Vein endothelial cell (primary cell): Measurements from ENCODE around the gene LIM2. TPM values are rescaled to one million over a fixed set of nuclear protein-coding genes. Genes with fewer than 3 reads are reported as not detected.

Experiments
- total RNA-seq: library from RNA; depleted of rRNA; stranded (reverse); fragments of >200 nt; gene quantifications from 2 replicates; pipeline ENCODE4 v1.2.3, GENCODE V29; 2012

Gene LIM2, protein sequence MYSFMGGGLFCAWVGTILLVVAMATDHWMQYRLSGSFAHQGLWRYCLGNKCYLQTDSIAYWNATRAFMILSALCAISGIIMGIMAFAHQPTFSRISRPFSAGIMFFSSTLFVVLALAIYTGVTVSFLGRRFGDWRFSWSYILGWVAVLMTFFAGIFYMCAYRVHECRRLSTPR
- total RNA-seq, result not detected in 2 replicates

DNA sequence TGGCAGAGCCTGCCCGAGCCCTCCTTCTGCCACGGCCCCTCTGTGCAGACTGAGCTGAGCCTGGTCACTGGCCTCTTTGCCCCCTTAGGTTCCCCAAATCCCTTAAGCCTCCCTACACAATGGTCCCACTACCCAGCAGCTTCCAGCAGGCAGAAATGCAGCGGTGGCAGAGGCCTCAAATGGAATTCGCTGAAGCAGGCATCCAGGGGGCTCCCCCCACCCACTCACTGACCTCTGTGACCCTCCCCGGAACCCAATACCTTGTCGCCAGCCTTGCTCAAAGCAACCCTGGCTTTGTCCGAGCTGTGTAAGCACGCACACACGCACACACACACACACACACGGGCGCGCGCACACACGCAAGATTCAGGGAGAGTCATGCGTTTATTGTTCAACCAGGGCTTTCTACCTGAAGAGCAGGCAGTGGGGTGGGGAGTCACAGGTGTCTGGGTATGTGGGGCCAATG is at the start of gene LIM2:
TSS of gene LIM2 (minus strand) at position 51 of the 466 bp plus-strand sequence. CDS start 531 bp downstream, outside the sequence.

DNA sequence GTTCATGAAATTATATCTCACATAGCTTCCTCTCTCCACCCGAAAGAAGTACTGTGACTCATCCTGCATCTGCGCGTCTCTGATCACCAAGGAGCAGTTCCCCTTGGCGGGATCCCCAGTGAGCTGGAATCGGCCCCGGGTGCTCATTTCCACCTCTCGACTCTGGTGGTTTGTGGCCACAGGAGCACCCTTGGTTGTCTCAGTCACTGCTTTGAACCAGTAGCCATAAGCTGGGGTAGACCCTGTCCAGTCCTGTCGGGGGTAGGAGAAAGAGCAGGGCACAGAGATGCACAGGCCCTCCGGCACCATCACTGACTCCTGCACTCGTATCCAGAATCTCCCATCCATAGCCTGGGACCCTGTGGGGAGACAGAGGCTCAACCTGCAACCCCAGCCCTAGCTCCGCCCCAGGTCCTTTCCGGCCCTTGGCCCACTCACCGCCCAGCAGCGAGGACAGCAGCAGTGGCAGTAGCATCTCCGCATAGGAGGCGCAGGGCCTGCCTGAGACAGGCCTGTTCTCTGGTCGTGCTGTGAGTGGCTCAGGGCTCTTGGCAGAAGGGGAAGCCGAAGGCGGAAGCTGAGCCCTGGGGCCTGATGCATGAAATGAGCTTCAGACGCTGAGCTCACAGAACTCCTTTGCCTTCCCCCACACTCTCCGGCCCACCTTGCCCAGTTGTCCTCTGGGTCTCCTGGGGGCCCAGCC is 29.5 kb upstream of the LIM2 start, which contains the start of gene SIGLEC10:
TSS of gene SIGLEC10 (minus strand) at position 536 of the 703 bp plus-strand sequence. CDS start at position 475, 61 bp downstream.

DNA sequence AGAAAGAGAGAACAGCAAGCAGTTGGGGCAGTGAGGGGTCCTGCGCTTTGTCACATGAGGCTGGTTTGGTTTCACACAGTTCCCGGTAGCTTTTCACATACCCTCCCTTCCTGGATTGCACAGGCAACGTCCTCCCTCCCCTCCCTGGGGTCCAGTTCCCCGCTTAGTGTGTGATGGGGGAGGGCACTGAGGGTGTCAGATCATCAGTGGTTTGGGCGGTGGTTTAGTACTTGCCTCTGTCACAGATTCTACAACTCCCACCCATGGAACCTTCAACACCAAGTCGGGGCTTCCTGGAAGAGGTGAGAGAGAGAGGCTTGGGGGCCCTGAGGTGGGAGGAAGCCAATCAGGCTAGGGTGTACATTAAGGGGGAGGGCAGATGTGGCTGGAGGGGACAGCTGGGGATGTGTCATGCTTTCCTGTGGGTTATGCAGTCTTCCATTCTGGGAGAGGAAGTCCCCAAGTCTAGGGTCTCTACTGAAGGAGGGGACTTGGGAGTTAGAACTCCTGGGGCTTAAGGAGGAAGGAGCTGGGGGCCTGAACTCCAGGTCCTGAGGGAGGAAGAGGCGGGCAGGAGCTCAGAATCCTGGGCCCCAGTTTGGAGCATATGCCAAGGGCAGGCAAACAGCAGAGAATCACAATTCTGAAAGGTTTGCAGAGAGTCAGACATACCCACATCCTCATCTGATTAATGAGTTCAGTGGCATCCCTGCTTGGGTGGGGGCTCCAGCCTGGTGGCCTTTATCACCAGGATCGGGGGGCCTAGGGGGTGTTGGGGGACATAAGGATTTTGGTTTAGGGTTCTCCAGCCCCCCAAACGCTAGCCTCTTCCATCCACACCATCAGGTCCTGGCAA is 14.9 kb downstream of the LIM2 start, which contains the start of gene NKG7:
TSS of gene NKG7 (minus strand) at position 6 of the 856 bp plus-strand sequence. CDS start 119 bp downstream, outside the sequence.

DNA sequence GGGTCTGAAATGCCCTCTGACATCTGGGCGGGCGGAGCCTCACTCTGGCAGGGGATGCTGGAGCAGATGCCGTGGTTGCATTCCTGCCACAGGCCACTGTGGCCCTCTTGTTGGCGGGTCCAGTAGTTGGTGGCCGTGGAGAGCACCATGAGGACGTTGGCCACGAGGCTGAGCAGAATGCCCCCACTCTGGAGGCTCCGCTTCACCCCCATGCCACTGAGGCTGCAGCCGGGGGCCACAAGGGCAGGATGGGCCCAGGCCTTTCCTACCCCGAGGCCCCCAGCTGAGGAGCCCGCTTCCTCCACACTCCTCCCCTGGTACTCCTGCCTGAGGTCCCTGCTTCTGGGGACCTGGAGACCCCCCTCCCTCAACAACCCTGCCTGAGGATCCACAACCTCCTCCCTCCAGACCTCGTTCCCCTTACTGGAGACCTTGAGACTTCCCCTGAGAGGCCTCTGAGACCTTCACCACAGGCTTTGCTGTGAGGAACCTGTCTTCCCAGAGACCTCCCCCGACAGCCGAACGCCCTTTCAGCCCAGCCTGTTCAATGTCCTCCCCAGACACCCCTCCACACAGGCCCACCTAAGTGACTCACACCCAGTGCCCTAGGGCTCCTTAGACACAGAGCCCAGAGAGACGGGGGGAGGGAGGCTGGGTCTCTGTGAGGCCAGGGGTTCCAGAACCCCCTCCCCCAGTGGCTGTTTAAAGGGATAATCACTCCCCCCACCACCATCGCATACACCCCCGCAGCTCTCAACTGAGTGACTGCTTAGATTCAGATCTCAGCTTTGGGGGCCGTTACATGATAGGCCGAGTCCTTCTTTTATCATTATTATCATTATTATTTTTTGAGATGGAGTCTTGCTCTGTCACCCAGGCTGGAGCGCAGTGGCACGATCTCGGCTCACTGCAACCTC is 19.1 kb downstream of the LIM2 start, which contains the start of gene CLDND2:
TSS of gene CLDND2 (minus strand) at position 638 of the 917 bp plus-strand sequence. CDS start at position 212, 426 bp downstream.

DNA sequence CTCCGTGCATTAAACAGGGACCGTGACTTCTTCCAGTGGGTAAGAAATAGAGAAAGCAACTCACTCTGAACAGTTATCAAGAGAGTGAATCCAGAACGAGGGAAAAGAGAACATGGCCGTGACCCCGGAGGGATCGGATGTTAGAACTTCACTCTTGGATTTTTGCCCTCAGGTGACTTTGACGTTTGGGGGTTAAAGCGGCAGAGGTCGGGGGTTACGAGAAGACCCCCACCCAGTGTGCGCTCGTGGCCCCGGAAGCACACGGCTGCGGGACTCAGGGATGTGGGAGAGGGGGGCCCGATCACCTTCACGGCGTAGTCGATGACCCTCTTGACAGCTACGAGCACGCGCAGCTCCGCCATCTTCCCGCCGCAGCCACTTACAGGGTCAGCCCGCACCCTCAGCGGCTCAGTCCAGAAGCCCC is 21.8 kb downstream of the LIM2 start, which contains the start of gene ETFB:
TSS of gene ETFB (minus strand) at position 424 of the 424 bp plus-strand sequence. CDS start at position 362, 62 bp downstream.

DNA sequence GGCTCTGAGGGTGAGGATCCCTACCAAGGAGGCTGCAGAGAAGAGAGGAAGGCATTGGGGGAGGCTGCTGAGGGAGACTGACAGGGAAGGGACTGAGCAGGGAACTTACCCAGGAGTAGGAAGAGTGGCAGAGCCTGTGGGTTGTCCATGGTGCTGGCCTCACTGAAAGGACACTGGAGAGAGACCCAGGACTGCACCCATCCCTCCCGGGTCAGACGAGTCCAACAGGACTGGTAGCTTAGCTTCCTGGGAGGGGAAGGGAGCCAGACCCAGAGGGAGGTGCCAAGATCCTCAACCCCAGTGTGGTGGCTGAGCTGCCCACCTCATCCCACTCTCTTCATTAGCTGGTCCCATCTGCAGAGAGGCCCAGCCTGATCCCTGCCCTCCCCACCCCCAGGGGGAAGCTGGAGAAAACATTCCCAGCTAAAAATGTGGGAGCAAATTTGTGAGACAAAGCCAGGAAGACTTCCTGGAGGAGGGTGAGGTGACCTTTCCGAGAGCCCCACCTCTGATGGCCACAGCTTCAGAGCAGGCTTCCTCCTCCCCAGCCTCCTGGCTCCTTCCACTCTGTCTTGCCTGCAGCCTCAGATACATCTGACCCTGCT is 45.7 kb downstream of the LIM2 start, which contains the start of gene VSIG10L:
TSS of gene VSIG10L (minus strand) at position 164 of the 605 bp plus-strand sequence. CDS start at position 149, 15 bp downstream.

Other genes starting within 250 kb of the LIM2 start
- gene SIGLEC7, start 245.7 kb downstream of the LIM2 start, total RNA-seq, result not detected in 2 replicates
- not detected in 2 replicates for gene CD33, start 162.9 kb downstream of the LIM2 start, total RNA-seq
- gene SIGLECL1, start 136.9 kb downstream of the LIM2 start, total RNA-seq, result not detected in 2 replicates
- gene IGLON5, start 76.3 kb downstream of the LIM2 start, total RNA-seq, result not detected in 2 replicates
- gene VSIG10L, start 45.8 kb downstream of the LIM2 start, total RNA-seq, result 0.19 and 0.33 TPM in 2 replicates
- 58.4 and 87.9 TPM in 2 replicates for gene ETFB, start 21.6 kb downstream of the LIM2 start, total RNA-seq
- not detected in 2 replicates for gene CLDND2, start 19.0 kb downstream of the LIM2 start, total RNA-seq
- gene NKG7, start 15.3 kb downstream of the LIM2 start, total RNA-seq, result not detected in 2 replicates
- not detected in 2 replicates for gene C19orf84, start 2.6 kb upstream of the LIM2 start, total RNA-seq
- gene SIGLEC10, start 29.7 kb upstream of the LIM2 start, total RNA-seq, result not detected in 2 replicates
- gene SIGLEC8, start 70.5 kb upstream of the LIM2 start, total RNA-seq, result not detected in 2 replicates
- not detected in 2 replicates for gene CEACAM18, start 90.6 kb upstream of the LIM2 start, total RNA-seq
- not detected in 2 replicates for gene SIGLEC12, start 113.8 kb upstream of the LIM2 start, total RNA-seq
- not detected in 2 replicates for gene SIGLEC6, start 143.7 kb upstream of the LIM2 start, total RNA-seq
- gene ZNF175, start 183.3 kb upstream of the LIM2 start, total RNA-seq, result 11.0 and 17.0 TPM in 2 replicates
- under 0.01 TPM in 1 of 2 replicates, not detected in the other for gene SIGLEC5, start 242.4 kb upstream of the LIM2 start, total RNA-seq